WTC11 (cell line): Measurements from ENCODE around the gene AURKAIP1.

Source experiments
- AFF4 ChIP-seq: sonication (generic); formaldehyde crosslinking; IDR thresholded peaks from 2 replicates; pipeline ENCODE4 v1.8.1; 2023; ENCODE audit warnings: mild to moderate bottlenecking, missing genetic modification reagents, borderline replicate concordance
- ARID4B ChIP-seq: sonication (generic); formaldehyde crosslinking; IDR thresholded peaks from 2 replicates; pipeline ENCODE4 v1.8.0; 2023; ENCODE audit warnings: missing genetic modification reagents, mild to moderate bottlenecking, borderline replicate concordance
- ATF3 ChIP-seq: sonication (generic); formaldehyde crosslinking; conservative IDR thresholded peaks from 2 replicates; pipeline ENCODE4 v1.8.1; 2022; ENCODE audit warnings: mild to moderate bottlenecking, missing genetic modification reagents
- CTCF ChIP-seq: fragments of 200-600 bp; IDR thresholded peaks from 2 replicates; pipeline ENCODE4 v1.8.0; 2022; ENCODE audit warnings: antibody characterized with exemption
- ESRRA ChIP-seq: sonication (generic); formaldehyde crosslinking; IDR thresholded peaks from 2 replicates; pipeline ENCODE4 v1.8.1; 2022; ENCODE audit warnings: mild to moderate bottlenecking, missing genetic modification reagents, borderline replicate concordance
- JAZF1 ChIP-seq: fragments of 250-450 bp; sonication (Bioruptor Pico); IDR thresholded peaks from 2 replicates; pipeline ENCODE4 v1.9.0; 2021; ENCODE audit warnings: moderate library complexity, mild to moderate bottlenecking, inconsistent platforms
- MAX ChIP-seq: sonication (generic); formaldehyde crosslinking; IDR thresholded peaks from 2 replicates; pipeline ENCODE4 v1.8.0; 2022; ENCODE audit warnings: mild to moderate bottlenecking, missing genetic modification reagents
- MXD4 ChIP-seq: fragments of 250-450 bp; sonication (Bioruptor Pico); IDR thresholded peaks from 2 replicates; pipeline ENCODE4 v1.8.0; 2021; ENCODE audit warnings: mild to moderate bottlenecking, moderate library complexity, borderline replicate concordance
- NR2C2 ChIP-seq: sonication (generic); formaldehyde crosslinking; IDR thresholded peaks from 2 replicates; pipeline ENCODE4 v1.8.0; 2022; ENCODE audit warnings: mild to moderate bottlenecking, missing genetic modification reagents
- SP1 ChIP-seq: sonication (generic); formaldehyde crosslinking; conservative IDR thresholded peaks from 2 replicates; pipeline ENCODE4 v1.8.1; 2022; ENCODE audit warnings: missing genetic modification reagents
- TEAD4 ChIP-seq: sonication (generic); formaldehyde crosslinking; IDR thresholded peaks from 2 replicates; pipeline ENCODE4 v1.8.0; 2022; ENCODE audit warnings: mild to moderate bottlenecking, missing genetic modification reagents
- ZBTB43 ChIP-seq: sonication (generic); formaldehyde crosslinking; IDR thresholded peaks from 2 replicates; pipeline ENCODE4 v1.8.1; 2023; ENCODE audit warnings: mild to moderate bottlenecking, missing genetic modification reagents
- ZSCAN18 ChIP-seq: fragments of 250-450 bp; sonication (Bioruptor Pico); IDR thresholded peaks from 2 replicates; pipeline ENCODE4 v2.1.2; 2022; ENCODE audit warnings: mild to moderate bottlenecking, moderate library complexity

- peak; percentile 18; the same call in 1 of the 2 replicates for TF ChIP-seq ESRRA (CRISPR knock-in tag)
- no peak for TF ChIP-seq MXD4 (CRISPR knock-in tag)
- TF ChIP-seq SP1 (CRISPR knock-in tag) = no peak
- no peak for TF ChIP-seq ZBTB43 (CRISPR knock-in tag)
- no peak for TF ChIP-seq CTCF
- TF ChIP-seq ATF3 (CRISPR knock-in tag) = 0 out of 2 replicates have a peak, but pooled peaks have one; percentile 62
- TF ChIP-seq ZSCAN18 = no peak
- no peak for TF ChIP-seq AFF4 (CRISPR knock-in tag)
- peak; percentile 59; the same call in 1 of the 2 replicates for TF ChIP-seq ARID4B
- no peak for TF ChIP-seq TEAD4 (CRISPR knock-in tag)
- no peak for TF ChIP-seq NR2C2
- TF ChIP-seq MAX (CRISPR knock-in tag) = no peak
- TF ChIP-seq JAZF1 (CRISPR knock-in tag) = no peak
These were observed 25.0 kb upstream of the AURKAIP1 start for GRCh38 chr1:1399872-1400575.
